ENCODE results near the gene BPHL. TPM values are rescaled to one million over a fixed set of nuclear protein-coding genes. Genes with fewer than 3 reads are reported as not detected.

The BPHL gene
- polyA plus RNA-seq, 1 donor from 2014 or later = 74.9 TPM

GRCh38 chr6:3157131-3157933, 38.8 kb downstream of the BPHL start, which contains the start of gene TUBB2A:
Gene TUBB2A, minus strand, starts transcription at chr6:3157544. Its CDS starts 81 bp downstream, at chr6:3157463.
- Histone ChIP-seq H3K9ac (ENCODE audit: low read length) (peak within 1 kb of the TSS; percentile 98), H2AFZ (ENCODE audit: low read depth, low read length) (peak within 1 kb of the TSS; percentile 45)
- TF ChIP-seq CTCF (IDR thresholded peaks at IDR 0.05; ENCODE audit: poor library complexity, severe bottlenecking) = peak; percentile 88
- peak; percentile 77 for TF ChIP-seq REST (IDR thresholded peaks at IDR 0.05; ENCODE audit: borderline replicate concordance)
- TF ChIP-seq RAD21 (conservative IDR thresholded peaks at IDR 0.05) = peak; percentile 75
- peak; percentile 83 for TF ChIP-seq TAF1 (IDR thresholded peaks at IDR 0.05; ENCODE audit: low read depth)
- no peak for TF ChIP-seq EZH2 (IDR thresholded peaks at IDR 0.05; ENCODE audit: borderline replicate concordance, insufficient read depth, low read length, poor library complexity, severe bottlenecking)
- TF ChIP-seq MXI1 (conservative IDR thresholded peaks at IDR 0.05; ENCODE audit: poor library complexity, severe bottlenecking) = peak; percentile 78
- peak; percentile 76 for TF ChIP-seq EP300 (conservative IDR thresholded peaks at IDR 0.05; ENCODE audit: poor library complexity, severe bottlenecking)
- TF ChIP-seq SMC3 (conservative IDR thresholded peaks at IDR 0.05; ENCODE audit: poor library complexity) = peak; percentile 86
- TF ChIP-seq POLR2AphosphoS5 (IDR thresholded peaks at IDR 0.05) = peak; percentile 99

DNA sequence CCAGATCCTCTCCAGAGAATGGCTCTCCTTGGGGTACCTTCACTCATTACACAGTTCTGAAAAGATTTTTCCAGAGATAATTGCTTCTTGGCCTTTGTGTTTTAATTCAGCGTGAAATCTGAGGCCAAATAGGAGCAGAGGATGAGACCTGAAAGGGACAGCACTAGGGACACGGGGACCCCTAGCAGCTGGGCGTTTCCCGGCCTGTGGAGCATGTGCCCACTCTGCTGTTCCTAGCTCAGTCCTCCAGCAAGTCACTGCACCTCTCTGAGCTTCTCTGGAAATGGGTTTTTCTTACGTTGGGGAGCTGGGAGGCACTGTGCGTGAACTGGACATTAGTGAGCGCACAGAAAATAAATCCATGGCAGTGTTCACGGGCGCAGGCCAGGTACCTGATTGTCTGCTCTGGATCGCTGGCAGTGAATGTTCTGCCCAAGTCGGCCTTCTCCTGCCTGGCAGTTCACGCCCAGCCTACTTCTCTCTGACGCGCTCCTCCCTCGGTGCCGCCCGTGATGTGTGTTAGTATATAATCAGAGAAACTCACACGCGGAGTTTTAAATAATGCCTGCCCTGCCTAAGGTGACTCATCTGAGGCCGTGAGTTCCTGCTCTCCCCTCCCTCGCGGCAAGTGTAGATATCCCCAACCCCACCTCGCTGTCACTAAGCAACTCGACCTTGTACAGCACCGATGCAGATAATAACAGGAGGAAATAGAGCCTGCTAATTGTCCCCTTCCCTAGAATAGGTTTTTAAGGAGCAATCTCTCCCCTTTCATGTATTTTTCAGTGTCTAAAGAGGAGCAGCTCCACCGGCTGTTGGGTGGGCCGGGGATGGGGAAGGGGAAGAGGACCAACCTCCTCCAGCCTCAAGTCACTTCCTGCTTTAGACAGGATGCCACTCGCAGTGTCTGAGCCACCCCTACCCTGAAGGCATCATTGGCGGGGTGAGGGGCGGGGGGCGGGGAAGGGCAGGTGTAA, 41.6 kb downstream of the BPHL start:
- H3K9ac ChIP-seq (ENCODE audit: low read length) = no peak overlapping the region
- no peaks in the 10 kb centered on the region for H3F3A ChIP-seq (ENCODE audit: insufficient read depth, low read length, poor library complexity, severe bottlenecking)
- no peak overlapping the region for H2AFZ ChIP-seq (ENCODE audit: low read depth, low read length)
- H3K4me3 ChIP-seq (ENCODE audit: low read length) = peak overlapping the region; percentile 3
- no peaks in the 10 kb centered on the region for H3K27me3 ChIP-seq (ENCODE audit: insufficient read depth, low read depth, low read length)
- TF ChIP-seq MXI1 (conservative IDR thresholded peaks at IDR 0.05; ENCODE audit: poor library complexity, severe bottlenecking) = no peak
- no peak for TF ChIP-seq REST (IDR thresholded peaks at IDR 0.05; ENCODE audit: borderline replicate concordance)
- no peak for TF ChIP-seq SMC3 (conservative IDR thresholded peaks at IDR 0.05; ENCODE audit: poor library complexity)
- TF ChIP-seq RAD21 (conservative IDR thresholded peaks at IDR 0.05) = no peak
- TF ChIP-seq CTCF (IDR thresholded peaks at IDR 0.05; ENCODE audit: poor library complexity, severe bottlenecking) = no peak
- peak; percentile 23 for TF ChIP-seq POLR2AphosphoS5 (IDR thresholded peaks at IDR 0.05)
- no peak for TF ChIP-seq EZH2 (IDR thresholded peaks at IDR 0.05; ENCODE audit: borderline replicate concordance, insufficient read depth, low read length, poor library complexity, severe bottlenecking)
- H3K9me3 ChIP-seq (ENCODE audit: low read length) = no peaks in the 10 kb centered on the region
- no peak overlapping the region for H3K4me2 ChIP-seq (ENCODE audit: low read length)
- no peak overlapping the region for H3K27ac ChIP-seq (ENCODE audit: low read length)
- no peaks in the 10 kb centered on the region for H3K36me3 ChIP-seq (ENCODE audit: insufficient read depth, low read length)
- no peaks in the 10 kb centered on the region for H4K20me1 ChIP-seq (ENCODE audit: insufficient read depth)
- peaks cover 38% of the 10 kb centered on the region for H3K79me2 ChIP-seq (replicated peaks; ENCODE audit: insufficient read depth, low read length)
- H3K9me2 ChIP-seq (ENCODE audit: insufficient read depth, low read length) = no peaks in the 10 kb centered on the region

More at GRCh38 chr6:3157131-3157933, 38.8 kb downstream of the BPHL start, which contains the start of gene TUBB2A:
- peaks cover 11% of the 10 kb centered on the region for H3K36me3 ChIP-seq (ENCODE audit: insufficient read depth, low read length)
- no peaks in the 10 kb centered on the region for H3K9me3 ChIP-seq (ENCODE audit: low read length)
- H3K4me2 ChIP-seq (ENCODE audit: low read length) = peak within 1 kb of the TSS; percentile 73
- H3K27me3 ChIP-seq (ENCODE audit: insufficient read depth, low read depth, low read length) = no peaks in the 10 kb centered on the region
- H3F3A ChIP-seq (ENCODE audit: insufficient read depth, low read length, poor library complexity, severe bottlenecking) = peaks cover 3% of the 10 kb centered on the region
- H3K9me2 ChIP-seq (ENCODE audit: insufficient read depth, low read length) = no peaks in the 10 kb centered on the region
- H4K20me1 ChIP-seq (ENCODE audit: insufficient read depth) = no peaks in the 10 kb centered on the region
- H3K4me3 ChIP-seq (ENCODE audit: low read length) = peak within 1 kb of the TSS; percentile 94
- H3K27ac ChIP-seq (ENCODE audit: low read length) = peak within 1 kb of the TSS; percentile 96
- H3K79me2 ChIP-seq (replicated peaks; ENCODE audit: insufficient read depth, low read length) = peaks cover 53% of the 10 kb centered on the region
